ENCODE results near the gene NPNT.

NPNT gene

GRCh38 chr4:105917171-105917685, 22.0 kb downstream of the NPNT start:
- DNase-seq = no peak

GRCh38 chr4:105921301-105921700, 26.0 kb downstream of the NPNT start:
- no peak for DNase-seq

DNA sequence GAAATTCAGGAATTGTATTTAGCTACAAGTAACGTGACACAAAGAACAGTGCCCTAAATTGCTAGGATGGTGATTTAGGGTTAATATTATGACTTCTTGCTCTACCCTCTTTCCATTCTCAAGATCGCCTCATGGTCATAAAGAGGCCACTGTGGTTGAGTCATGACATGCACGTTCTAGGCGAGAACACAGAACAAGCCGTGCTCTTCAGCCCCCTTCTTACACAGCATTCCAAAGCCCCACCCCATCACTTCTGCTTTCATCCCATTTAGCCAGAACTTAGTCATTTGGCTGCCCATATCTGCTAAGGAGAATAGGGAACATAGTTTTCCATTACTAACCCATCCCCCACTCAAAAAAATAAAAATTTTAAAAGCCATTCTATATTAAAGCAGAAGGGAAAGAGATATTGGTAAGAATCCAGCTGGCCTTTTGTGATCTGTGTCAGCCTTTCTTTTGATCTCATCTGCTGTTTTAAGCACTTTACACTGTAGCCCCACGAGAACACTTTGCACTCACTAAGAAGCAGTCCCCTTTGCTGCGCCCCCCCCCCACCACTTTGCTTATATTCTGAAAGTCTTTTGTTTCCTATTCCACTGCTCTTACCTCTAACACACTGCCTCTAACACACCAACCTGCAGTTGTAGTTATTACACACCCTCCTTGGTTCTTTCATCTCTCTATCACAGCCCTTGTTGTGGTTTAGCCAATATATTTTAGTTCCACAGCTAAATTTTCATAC, 28.4 kb downstream of the NPNT start:
- DNase-seq = no peak

- no peak for DNase-seq
Observed at GRCh38 chr4:105924341-105924740, 29.1 kb downstream of the NPNT start.

DNA sequence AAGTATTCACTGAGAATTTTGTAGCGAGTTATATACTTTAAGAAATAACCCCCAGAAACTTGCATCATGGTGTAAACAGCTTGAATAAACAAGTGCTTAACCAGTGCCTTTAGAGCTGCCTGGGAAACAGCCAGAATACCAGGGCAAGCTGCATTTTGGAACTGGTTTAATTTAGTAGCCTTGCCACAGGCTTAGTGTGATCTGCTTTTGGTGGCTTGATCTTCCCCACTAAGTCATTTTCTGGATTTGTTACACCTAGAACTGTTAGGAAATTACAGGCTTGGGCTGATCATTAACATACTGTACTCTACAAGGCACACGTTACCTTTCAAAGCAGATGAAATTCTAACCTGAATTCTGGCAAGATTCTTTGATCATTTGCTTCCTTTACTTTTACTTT, 35.4 kb downstream of the NPNT start:
- no peak for DNase-seq

GRCh38 chr4:105933083-105933482, 37.8 kb downstream of the NPNT start:
- DNase-seq = no peak

GRCh38 chr4:105934386-105934785, 39.1 kb downstream of the NPNT start:
- no peak for DNase-seq

DNA sequence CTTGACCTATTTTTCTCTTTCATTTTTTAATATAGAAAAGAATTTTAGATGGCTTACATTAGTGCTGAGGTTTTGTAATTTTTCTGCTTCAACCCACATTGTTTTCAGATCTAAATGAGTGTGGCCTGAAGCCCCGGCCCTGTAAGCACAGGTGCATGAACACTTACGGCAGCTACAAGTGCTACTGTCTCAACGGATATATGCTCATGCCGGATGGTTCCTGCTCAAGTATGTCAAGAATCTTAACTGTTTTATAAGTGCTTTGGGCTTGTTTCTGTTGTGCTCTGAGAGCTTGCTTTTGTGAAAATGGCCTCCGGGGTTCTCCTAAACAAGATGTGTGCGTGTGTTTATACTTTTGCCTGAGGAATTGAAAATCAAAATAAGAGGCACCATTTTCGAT, 41.6 kb downstream of the NPNT start:
- no peak for DNase-seq

GRCh38 chr4:105937759-105938158, 42.5 kb downstream of the NPNT start:
- DNase-seq = no peak

DNA sequence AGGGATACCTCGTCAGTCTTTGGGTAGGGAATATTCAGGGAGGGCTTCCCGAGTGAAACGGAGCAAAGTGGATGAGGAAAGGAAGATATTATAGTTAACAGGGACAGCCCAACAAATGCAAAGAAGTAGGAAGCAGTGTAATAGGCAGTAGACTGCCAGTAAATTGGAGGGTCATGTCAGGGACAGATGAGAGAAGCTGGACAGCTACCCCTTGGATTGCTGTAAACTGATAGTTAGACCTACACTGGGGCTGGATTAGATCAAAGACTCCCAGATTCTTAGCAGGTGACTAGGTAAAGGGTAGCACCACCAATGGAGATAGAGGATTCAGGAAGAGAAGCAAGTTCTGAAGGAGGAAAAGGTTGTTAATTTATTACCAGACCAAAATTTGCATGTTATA, 48.0 kb downstream of the NPNT start:
- DNase-seq = no peak

DNA sequence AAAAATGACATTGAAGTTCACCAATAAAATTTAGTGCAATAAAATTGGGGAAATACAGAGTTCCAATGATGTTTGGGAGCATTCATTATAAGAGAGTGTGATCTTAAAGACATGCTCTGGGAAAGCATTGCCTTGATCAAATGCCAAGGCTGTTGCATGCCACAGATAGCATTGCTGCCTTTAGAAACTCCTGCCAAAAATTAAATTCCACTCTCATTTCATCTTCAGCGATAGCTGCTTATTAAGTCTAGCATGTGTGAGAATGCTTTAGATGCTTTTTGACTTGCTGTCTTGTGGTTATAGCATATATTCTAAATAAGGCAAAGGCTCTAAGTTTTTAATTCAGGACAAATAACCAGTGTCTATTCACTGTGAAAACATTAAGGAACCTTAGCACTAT, 49.3 kb downstream of the NPNT start:
- DNase-seq = no peak

DNA sequence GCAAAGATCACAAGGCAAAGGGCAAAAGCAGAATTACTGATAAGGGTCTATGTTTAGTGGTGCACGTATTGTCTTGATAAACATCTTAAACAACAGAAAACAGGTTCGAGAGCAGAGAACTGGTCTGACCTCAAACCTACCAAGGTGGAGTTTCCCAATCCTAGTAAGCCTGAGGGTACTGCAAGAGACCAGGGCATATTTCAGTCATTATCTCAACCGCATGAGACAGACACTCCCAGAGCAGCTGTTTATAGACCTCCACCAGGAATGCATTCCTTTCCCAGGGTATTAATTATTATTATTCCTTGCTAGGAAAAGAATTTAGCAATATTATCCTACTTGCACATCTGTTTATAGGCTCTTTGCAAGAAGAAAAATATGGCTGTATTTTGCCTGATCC, 51.5 kb downstream of the NPNT start:
- DNase-seq = no peak

DNA sequence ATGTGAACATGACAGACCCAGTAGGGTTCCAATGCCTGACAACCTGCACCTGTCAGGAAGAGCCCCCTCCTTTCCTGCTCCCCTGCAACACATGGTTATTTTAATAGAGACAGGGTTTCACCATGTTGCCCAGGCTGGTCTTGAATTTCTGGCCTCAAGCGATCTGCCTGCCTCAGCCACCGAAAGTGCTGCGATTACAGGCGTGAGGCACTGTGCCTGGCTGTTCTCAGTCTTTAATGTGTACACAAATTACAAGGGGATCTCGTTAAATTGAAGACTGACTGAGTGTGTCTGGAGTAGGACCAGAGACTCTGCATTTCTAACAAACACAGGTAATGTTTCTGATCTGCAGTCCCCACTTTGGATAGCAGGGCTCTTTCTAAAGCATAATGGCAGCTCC, 55.4 kb downstream of the NPNT start:
- DNase-seq = no peak

DNA sequence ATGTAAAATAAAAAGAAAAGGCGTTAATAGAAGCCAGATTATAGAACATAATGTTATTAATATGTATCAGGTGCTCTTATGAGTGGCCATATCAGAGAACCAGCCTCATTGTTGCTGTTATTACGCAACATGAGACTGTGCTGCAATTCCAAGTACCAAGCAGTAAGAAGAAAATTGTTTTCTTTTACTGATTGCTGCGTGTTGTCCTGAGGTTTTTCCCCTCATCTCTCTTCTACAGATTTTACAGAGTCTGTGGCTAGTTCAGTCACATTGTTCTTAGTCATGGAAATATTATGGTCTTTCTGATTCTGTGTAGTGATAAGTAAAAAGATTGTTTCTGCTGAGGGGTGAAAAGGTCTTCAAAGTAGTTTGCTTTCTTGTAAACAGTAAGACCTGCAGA, 55.9 kb downstream of the NPNT start:
- no peak for DNase-seq

- no peak for DNase-seq
Observed at GRCh38 chr4:105952591-105952990, 57.3 kb downstream of the NPNT start.

DNA sequence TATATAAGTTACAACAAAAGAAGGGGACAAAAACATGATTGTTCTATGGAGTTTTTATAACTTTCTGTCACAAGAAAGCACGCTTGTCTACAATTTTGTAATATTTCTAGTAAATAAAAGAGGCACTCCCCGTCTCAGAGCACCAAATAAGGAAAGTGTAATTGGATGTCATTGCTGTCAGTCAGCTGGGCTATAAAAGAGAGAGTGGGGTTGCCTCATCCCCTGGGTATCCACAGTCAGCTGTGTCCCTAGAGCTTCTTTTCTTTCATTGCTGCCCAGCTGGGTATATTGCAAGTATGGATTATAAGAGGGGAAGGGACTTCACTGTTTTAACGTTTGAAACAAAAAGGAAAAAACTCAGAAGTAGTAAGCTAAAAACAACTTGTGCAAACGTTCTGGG, 61.3 kb downstream of the NPNT start:
- DNase-seq = no peak

DNA sequence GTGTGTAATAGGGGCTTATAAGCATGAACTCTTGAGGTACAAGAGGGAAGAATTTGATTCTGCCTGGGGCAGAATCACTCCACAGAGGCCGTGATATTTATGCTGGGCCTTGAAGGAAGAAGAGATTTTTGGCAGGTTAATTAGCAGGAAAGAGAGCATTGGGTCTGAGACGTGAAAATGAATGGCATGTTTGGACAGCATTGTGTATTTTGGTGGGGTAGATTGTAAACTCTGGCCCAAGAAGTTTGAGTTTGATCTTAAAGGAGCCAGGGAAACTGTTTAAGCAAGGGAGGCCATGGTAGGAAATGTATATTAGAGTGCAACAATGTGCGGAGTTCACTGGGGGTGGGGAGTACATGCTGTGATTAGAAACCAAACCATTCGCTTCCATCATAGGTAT, 62.4 kb downstream of the NPNT start:
- DNase-seq = no peak

DNA sequence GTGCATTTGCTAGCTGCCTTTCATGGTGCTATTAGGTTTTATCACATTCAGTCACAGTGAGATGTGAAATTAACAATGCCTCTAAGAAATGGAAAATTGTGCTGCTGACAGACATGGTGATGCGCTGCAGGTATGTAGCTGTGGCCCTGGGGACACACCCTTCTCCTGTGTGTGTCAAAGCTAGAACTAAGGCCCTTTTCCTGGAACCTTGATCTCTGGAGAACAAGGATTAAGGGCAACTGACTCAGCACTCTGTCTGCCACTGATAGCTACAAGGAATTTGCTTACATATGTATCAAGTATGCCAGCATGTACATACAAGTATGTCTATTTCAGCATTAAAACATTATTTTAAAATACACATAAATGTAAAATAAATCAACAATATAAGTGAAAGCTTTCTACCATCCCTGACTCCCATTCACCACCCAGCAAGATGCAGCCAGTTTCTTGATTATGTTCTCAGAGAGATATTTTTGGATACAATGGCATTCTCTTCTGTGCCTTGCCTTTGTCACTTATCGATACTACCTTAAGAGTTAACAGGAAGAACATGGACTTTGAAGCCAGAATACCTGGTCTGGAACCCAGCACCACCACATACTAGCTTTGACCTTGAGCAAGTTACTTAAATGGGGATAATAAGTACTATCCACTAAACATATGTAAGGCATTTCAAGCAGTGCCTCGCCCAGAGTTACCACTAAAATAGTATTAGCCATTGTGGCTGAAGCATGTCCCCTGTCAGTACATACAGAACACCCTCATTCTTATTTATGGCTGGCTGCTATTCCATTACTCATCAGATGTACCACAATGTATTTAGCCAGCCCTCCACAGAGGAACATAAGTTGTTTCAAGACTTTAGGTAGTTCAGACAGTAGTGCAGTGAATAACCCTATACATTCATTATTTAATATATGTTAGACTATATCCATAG, 68.5 kb downstream of the NPNT start:
- DNase-seq = no peak

GRCh38 chr4:105965183-105965800, 70.0 kb downstream of the NPNT start:
- no peak for DNase-seq

GRCh38 chr4:105966051-105966450, 70.8 kb downstream of the NPNT start:
- DNase-seq = no peak

DNA sequence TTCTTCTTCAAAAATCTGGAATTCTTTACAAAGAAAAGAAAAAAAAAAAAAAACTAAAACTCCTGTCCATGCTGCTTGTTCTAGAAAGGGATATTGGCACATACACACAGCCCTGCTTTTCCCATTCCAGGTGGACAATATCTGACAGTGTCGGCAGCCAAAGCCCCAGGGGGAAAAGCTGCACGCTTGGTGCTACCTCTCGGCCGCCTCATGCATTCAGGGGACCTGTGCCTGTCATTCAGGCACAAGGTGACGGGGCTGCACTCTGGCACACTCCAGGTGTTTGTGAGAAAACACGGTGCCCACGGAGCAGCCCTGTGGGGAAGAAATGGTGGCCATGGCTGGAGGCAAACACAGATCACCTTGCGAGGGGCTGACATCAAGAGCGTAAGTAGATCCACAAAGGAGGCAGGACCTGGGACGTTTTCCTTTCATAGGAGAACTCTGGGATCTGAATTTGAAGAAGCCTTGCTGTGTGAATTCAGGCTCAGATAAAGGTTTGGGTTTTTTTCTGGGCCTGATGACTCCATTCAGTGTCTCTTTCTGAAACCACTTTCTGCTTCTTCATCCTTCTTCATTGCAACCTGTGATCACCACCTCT, 71.9 kb downstream of the NPNT start:
- DNase-seq = no peak

- no peak for DNase-seq
Observed at GRCh38 chr4:105969575-105969974, 74.3 kb downstream of the NPNT start.

DNA sequence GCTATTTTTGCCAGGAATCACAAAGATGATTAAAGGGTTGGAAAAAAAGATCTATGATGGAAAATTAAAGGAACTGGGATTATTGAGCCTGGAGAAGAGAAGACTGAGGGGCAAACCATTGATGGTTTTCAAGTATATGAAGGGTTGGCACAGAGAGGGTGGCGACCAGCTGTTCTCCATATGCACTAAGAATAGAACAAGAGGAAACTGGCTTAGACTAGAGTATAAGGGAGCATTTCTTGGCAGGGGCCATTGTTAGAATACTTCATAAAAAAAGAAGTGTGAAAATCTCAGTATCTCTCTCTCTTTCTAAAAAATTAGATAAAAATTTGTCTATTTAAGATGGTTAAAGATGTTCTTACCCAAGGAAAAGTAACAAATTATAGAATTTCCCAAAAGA, 75.1 kb downstream of the NPNT start:
- no peak for DNase-seq
